Activated CD8-positive, alpha-beta T cell treated with anti-CD3 and anti-CD28 coated beads for 36 hours (primary cell): ENCODE measurements around the gene MRPL4. TPM values are rescaled to one million over a fixed set of nuclear protein-coding genes. Genes with fewer than 3 reads are reported as not detected.
"Not testable (repeated sequence)": the region's sequence is repeated elsewhere in the genome, so short reads cannot be mapped to it uniquely, and the experiment has no call there.

Experiments
- ATAC-seq: fragments of 200-7000 bp; cut with Tn5 transposase; one replicate; pipeline ENCODE4 v1.10.0; 2021; ENCODE audit warnings: mild to moderate bottlenecking, moderate library complexity
- CTCF ChIA-PET: fragments of 350-600 bp; sonication (Branson Sonifier 250); formaldehyde crosslinking; loops from one replicate; lab custom pipeline; 2021; ENCODE audit warnings: antibody characterized with exemption; lab: Charles Lee
- POLR2A ChIA-PET: fragments of 350-600 bp; sonication (Branson Sonifier 250); formaldehyde crosslinking; loops from one replicate; lab custom pipeline; 2021; ENCODE audit warnings: antibody characterized with exemption; lab: Charles Lee
- DNase-seq: peaks from one replicate; pipeline ENCODE4 v3.0.0-alpha.2; 2020
- H3K27ac Mint-ChIP-seq: one replicate; pipeline ENCODE4 v1.8.0; 2021; ENCODE audit warnings: mild to moderate bottlenecking, mixed read lengths
- H3K27me3 Mint-ChIP-seq: one replicate; pipeline ENCODE4 v1.8.0; 2021; ENCODE audit warnings: mixed read lengths
- H3K36me3 Mint-ChIP-seq: one replicate; pipeline ENCODE4 v1.8.0; 2021; ENCODE audit warnings: low read depth, mixed read lengths
- H3K4me1 Mint-ChIP-seq: one replicate; pipeline ENCODE4 v1.8.0; 2021; ENCODE audit warnings: low read depth, mixed read lengths
- H3K4me3 Mint-ChIP-seq: one replicate; pipeline ENCODE4 v1.8.0; 2021; ENCODE audit warnings: mild to moderate bottlenecking, moderate library complexity, mixed read lengths
- H3K9me3 Mint-ChIP-seq: one replicate; pipeline ENCODE4 v1.8.0; 2021; ENCODE audit warnings: mixed read lengths
- CTCF ChIP-seq: fragments of 200-600 bp; IDR thresholded peaks from one replicate; pipeline ENCODE4 v1.8.0; 2022; ENCODE audit warnings: antibody characterized with exemption, mild to moderate bottlenecking
- intact Hi-C: fragments of 100-400 bp; cut with micrococcal nuclease; formaldehyde crosslinking; loops from one replicate; pipeline ENCODE4 v1.10.0; 2022
- total RNA-seq, 2 experiments: library from RNA; stranded (reverse); gene quantifications; one replicate each; pipeline ENCODE4 v1.2.3, GENCODE V29; 2021

Gene MRPL4
- total RNA-seq, 2 experiments from 2014 or later: 151 to 153 TPM

- ChIA-PET CTCF (interaction anchor here (1.7 kb wide), 1 partner anchor 307 kb away, joined by 5 read pairs; no protein-coding TSS in a partner anchor), POLR2A (no interaction called here)
- H3K9me3 Mint-ChIP-seq: no peaks in the 10 kb centered on the region
- ATAC-seq (no peak), DNase-seq (no peak)
- no peaks in the 10 kb centered on the region for H3K27me3 Mint-ChIP-seq
- no peak overlapping the region for H3K4me3 Mint-ChIP-seq
- H3K4me1 Mint-ChIP-seq: peaks cover 23% of the 10 kb centered on the region
- TF ChIP-seq CTCF: no peak
- no peaks in the 10 kb centered on the region for H3K36me3 Mint-ChIP-seq
- intact Hi-C loops: no loop called here
- H3K27ac Mint-ChIP-seq: no peak overlapping the region
Measured at GRCh38 chr19:10237702-10238101, 14.3 kb upstream of the MRPL4 start.

GRCh38 chr19:10238172-10238783 is 13.7 kb upstream of the MRPL4 start:
- DNase-seq (peak; percentile 32), ATAC-seq (no peak)
- intact Hi-C loops: no loop called here
- no peaks in the 10 kb centered on the region for H3K36me3 Mint-ChIP-seq
- no peak overlapping the region for H3K27ac Mint-ChIP-seq
- ChIA-PET POLR2A (interaction anchor here (0.6 kb wide), 1 partner anchor 47 kb away, joined by 3 read pairs; no protein-coding TSS in a partner anchor), CTCF (interaction anchor here (1.3 kb wide), 2 partner anchors 12 to 68 kb away, joined by 3 to 11 read pairs; no protein-coding TSS in a partner anchor)
- TF ChIP-seq CTCF: no peak
- no peaks in the 10 kb centered on the region for H3K27me3 Mint-ChIP-seq
- H3K9me3 Mint-ChIP-seq: no peaks in the 10 kb centered on the region
- H3K4me1 Mint-ChIP-seq: peaks cover 23% of the 10 kb centered on the region
- no peak overlapping the region for H3K4me3 Mint-ChIP-seq

GRCh38 chr19:10241826-10242449 is 10.1 kb upstream of the MRPL4 start:
- intact Hi-C loops, DNase-seq, CTCF ChIA-PET, H3K9me3 Mint-ChIP-seq, H3K4me3 Mint-ChIP-seq, H3K27ac Mint-ChIP-seq, H3K27me3 Mint-ChIP-seq, H3K4me1 Mint-ChIP-seq, H3K36me3 Mint-ChIP-seq, ATAC-seq: not testable (repeated sequence)
- POLR2A ChIA-PET: interaction anchor here (0.6 kb wide), 2 partner anchors 304 to 349 kb away, joined by 3 read pairs; no protein-coding TSS in a partner anchor

- no peak for TF ChIP-seq CTCF
- no peak for DNase-seq
- H3K9me3 Mint-ChIP-seq: no peaks in the 10 kb centered on the region
- peaks cover 8% of the 10 kb centered on the region for H3K4me1 Mint-ChIP-seq
- no peak for ATAC-seq
- no peak overlapping the region for H3K4me3 Mint-ChIP-seq
- H3K36me3 Mint-ChIP-seq: no peaks in the 10 kb centered on the region
- no peak overlapping the region for H3K27ac Mint-ChIP-seq
- CTCF ChIA-PET: no interaction called here
- H3K27me3 Mint-ChIP-seq: no peaks in the 10 kb centered on the region
- POLR2A ChIA-PET: no interaction called here
- intact Hi-C loops: no loop called here
Measured at GRCh38 chr19:10243606-10244005, 8.4 kb upstream of the MRPL4 start.

- DNase-seq (no peak), ATAC-seq (no peak)
- Mint-ChIP-seq H3K36me3 (no peaks in the 10 kb centered on the region), H3K4me3 (no peak overlapping the region), H3K9me3 (no peaks in the 10 kb centered on the region), H3K27ac (peak overlapping the region; percentile 61), H3K27me3 (no peaks in the 10 kb centered on the region), H3K4me1 (peaks cover 3% of the 10 kb centered on the region)
- POLR2A ChIA-PET: interaction anchor here (1.0 to 1.6 kb wide), 3 partner anchors 9 to 194 kb away, joined by 3 to 9 read pairs (median 3); no protein-coding TSS in a partner anchor
- CTCF ChIA-PET: interaction anchor here (0.9 to 2.1 kb wide), 2 partner anchors 17 to 25 kb away, joined by 4 to 6 read pairs; no protein-coding TSS in a partner anchor
- intact Hi-C loops: no loop called here
- no peak for TF ChIP-seq CTCF
Measured at GRCh38 chr19:10245189-10245939, 6.7 kb upstream of the MRPL4 start.
